ENCODE results near the gene CLDN7.

DNA sequence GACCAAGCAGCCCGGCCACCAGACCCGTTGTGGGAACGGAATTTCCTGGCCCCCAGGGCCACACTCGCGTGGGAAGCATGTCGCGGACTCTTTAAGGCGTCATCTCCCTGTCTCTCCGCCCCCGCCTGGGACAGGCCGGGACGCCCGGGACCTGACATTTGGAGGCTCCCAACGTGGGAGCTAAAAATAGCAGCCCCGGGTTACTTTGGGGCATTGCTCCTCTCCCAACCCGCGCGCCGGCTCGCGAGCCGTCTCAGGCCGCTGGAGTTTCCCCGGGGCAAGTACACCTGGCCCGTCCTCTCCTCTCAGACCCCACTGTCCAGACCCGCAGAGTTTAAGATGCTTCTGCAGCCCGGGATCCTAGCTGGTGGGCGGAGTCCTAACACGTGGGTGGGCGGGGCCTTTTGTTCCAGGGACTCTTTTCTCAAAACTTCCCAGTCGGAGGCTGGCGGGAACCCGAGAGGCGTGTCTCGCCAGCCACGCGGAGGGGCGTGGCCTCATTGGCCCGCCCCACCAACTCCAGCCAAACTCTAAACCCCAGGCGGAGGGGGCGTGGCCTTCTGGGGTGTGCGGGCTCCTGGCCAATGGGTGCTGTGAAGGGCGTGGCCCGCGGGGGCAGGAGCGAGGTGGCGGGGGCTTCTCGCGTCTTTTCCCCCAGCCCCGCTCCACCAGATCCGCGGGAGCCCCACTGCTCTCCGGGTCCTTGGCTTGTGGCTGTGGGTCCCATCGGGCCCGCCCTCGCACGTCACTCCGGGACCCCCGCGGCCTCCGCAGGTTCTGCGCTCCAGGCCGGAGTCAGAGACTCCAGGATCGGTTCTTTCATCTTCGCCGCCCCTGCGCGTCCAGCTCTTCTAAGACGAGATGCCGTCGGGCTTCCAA, 19.0 kb upstream of the CLDN7 start, which contains the start of gene SLC2A4:
- TF ChIP-seq CTCF (conservative IDR thresholded peaks at IDR 0.05; ENCODE audit: low read length), result no peak
- TF ChIP-seq EZH2phosphoT487 (IDR thresholded peaks at IDR 0.05; ENCODE audit: borderline replicate concordance, low read depth, low read length), result no peak
